Fibroblast of the aortic adventitia (primary cell): ENCODE results near the gene RHOU. TPM values are rescaled to one million over a fixed set of nuclear protein-coding genes. Genes with fewer than 3 reads are reported as not detected.

Experiments
- DNase-seq: peaks from one replicate; pipeline ENCODE4 v3.0.0-alpha.2; 2010; ENCODE audit warnings: low read depth
- H3K4me3 ChIP-seq: 2 replicates; pipeline ENCODE4 v1.5.1; 2011; ENCODE audit warnings: low read depth, mild to moderate bottlenecking, control low read depth, low read length, moderate library complexity
- total RNA-seq: library from RNA; depleted of rRNA; stranded (reverse); fragments of >200 nt; gene quantifications from 2 replicates; pipeline ENCODE4 v1.2.3, GENCODE V29; 2012; ENCODE audit warnings: low replicate concordance
- TF ChIP-seq, protein P1 (sequence below): IDR thresholded peaks from 2 replicates; pipeline ENCODE4 v1.5.1; 2011; ENCODE audit warnings: mild to moderate bottlenecking, low read length, control low read depth, inconsistent platforms; ENCODE audit not compliant: insufficient read depth

The RHOU gene
- total RNA-seq, 1 donor, result 4.2 TPM

DNA sequence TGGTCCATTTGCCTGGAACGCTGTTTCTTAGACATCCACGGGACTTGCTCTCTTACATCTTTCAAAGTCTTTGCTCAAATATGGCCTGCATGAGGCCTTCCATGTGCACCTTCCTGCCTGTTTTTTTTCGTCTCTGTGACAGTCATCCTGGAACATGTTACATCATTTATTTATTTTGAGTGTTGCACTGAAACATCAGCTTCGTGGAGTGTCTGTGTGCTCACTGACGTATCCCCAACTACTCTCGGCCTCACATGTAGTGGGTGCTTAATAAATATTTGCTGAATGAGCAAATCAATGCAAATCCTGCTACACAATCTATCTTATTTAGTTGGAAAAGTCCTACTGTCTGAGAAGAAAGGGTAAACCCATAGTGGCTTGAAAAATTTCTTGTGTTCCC lies 11.4 kb upstream of the RHOU start:
- DNase-seq, result no peak
- TF ChIP-seq, protein P1, sequence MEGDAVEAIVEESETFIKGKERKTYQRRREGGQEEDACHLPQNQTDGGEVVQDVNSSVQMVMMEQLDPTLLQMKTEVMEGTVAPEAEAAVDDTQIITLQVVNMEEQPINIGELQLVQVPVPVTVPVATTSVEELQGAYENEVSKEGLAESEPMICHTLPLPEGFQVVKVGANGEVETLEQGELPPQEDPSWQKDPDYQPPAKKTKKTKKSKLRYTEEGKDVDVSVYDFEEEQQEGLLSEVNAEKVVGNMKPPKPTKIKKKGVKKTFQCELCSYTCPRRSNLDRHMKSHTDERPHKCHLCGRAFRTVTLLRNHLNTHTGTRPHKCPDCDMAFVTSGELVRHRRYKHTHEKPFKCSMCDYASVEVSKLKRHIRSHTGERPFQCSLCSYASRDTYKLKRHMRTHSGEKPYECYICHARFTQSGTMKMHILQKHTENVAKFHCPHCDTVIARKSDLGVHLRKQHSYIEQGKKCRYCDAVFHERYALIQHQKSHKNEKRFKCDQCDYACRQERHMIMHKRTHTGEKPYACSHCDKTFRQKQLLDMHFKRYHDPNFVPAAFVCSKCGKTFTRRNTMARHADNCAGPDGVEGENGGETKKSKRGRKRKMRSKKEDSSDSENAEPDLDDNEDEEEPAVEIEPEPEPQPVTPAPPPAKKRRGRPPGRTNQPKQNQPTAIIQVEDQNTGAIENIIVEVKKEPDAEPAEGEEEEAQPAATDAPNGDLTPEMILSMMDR, result no peak
- H3K4me3 ChIP-seq, result no peak overlapping the region

DNA sequence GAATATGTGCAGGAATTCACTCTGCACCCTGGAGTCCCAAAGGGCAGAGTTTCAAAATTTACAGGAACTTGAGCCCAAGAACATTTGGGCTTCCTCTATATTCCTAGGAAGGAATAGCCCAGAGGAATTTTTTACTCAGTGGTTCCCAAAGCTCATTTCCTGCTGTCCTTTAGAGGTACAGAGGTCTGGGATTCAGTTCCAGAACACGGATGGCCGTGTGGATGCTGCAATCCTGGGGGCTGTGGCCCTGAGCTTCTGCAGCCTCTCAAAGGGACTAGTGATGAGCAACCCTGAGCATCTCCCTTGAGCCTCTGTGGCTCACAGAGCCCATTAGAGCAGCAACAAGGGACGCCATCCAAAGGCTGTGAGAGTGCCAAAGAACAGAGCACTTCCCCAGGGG lies 10.1 kb upstream of the RHOU start:
- H3K4me3 ChIP-seq, result no peak overlapping the region
- TF ChIP-seq, protein P1, result no peak
- no peak for DNase-seq

DNA sequence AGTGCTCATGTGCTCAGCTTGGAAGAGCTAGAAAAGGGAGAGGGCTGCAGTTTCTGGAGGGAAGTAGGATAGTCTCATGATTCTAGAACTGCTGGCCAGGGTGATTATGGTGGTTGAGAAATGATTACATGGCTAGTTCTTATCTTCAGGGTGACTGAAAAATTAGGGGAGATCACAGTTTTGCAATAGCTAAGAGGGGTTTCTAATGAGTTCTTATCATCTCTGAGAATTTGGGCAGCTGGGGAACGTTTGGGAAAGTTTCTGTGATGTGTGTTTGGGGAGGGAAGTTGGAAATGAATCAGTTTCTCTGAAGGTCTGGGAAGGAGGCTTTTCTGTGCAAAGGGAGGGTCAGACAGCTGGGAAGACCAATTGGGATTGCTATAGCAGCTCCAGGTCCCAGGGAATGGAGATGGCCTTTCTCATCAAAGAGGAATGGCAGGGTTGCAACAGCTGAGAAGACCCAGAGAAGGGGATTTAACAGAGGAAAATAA lies 7.6 kb upstream of the RHOU start:
- peak; percentile 39 for DNase-seq
- H3K4me3 ChIP-seq, result no peak overlapping the region
- TF ChIP-seq, protein P1, result no peak

DNA sequence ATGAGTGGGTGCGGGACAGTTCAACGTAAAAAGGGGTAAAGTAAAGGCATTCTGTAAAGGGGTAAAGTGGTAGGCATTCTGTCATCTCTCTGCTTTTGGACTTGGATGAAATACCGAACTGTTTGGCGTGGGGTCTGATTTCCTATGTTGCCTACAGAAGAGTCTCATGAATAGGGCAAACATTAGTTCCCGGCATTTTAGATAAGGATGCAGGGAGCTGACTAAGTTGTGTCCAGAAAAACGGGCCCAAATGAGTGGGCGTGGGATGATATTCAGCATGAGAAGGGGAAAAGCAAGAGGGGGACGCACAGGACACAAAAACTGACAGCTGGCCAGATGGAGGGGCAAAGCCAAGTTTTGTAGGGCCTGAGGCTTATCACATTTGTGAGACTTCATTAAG lies 2.9 kb upstream of the RHOU start:
- H3K4me3 ChIP-seq, result no peak overlapping the region
- TF ChIP-seq, protein P1, result no peak
- no peak for DNase-seq

DNA sequence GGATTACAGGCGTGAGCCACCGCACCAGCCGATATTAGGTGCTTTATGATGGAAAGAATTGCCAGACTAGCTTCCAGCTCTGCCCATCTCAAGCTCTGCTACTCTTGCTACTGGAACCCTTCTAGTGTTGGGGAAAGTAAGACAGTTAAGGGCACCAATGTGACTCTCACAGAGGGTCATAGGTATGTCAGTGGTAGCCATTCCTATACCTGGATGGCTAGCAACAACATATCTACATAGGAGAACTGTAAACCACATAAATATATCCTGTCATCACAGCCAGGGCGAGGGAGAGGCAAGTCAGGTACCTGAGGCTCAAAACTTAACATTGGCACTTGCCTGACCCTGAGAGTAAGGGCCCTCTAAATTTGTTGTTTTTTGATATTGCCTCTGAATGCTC lies 1.7 kb upstream of the RHOU start:
- TF ChIP-seq, protein P1, result no peak
- no peak for DNase-seq
- no peak overlapping the region for H3K4me3 ChIP-seq

DNA sequence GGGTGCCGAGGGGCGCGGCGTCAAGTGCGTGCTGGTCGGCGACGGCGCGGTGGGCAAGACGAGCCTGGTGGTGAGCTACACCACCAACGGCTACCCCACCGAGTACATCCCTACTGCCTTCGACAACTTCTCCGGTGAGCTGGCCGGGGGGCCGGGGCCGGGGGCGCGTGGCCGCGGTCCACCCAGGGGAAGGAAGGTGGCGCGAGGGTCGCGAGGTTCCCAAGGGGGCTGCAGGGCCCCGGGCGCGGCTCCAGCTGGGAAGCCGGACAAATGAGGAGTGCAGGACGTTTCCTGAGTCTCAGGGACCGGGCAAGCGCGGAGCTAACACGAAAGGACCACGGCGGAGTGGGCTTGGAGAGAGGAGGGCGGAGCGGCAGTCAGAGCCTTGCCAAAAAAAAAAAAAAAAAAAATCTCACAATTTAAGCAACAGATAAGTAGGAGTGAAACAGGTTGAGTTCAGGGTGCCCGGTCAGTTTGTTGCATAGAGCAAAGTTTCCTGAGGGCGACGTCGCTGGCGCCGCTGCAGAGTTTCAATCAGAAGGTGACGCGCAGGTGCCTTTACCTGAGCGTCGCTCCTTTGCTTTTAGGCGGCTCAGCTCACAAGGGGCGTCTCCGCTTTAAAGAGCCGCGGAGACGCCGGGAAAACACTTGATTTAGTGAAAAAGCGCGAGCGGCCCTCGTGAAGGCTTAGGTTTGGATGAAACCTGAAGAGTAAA lies 750 bp downstream of the RHOU start:
- TF ChIP-seq, protein P1, result no peak

More for the DNA sequence above, 750 bp downstream of the RHOU start:
- peak overlapping the region; percentile 72 for H3K4me3 ChIP-seq
- DNase-seq, result peak; percentile 31
